ENCODE measurements around the gene OXER1. TPM values are rescaled to one million over a fixed set of nuclear protein-coding genes. Genes with fewer than 3 reads are reported as not detected.
A peak's percentile ranks its signal among the peaks of the same experiment; 100 is the strongest.

The OXER1 gene, protein sequence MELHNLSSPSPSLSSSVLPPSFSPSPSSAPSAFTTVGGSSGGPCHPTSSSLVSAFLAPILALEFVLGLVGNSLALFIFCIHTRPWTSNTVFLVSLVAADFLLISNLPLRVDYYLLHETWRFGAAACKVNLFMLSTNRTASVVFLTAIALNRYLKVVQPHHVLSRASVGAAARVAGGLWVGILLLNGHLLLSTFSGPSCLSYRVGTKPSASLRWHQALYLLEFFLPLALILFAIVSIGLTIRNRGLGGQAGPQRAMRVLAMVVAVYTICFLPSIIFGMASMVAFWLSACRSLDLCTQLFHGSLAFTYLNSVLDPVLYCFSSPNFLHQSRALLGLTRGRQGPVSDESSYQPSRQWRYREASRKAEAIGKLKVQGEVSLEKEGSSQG
- total RNA-seq = 0.19 and 0.43 TPM in 2 replicates

GRCh38 chr2:42764096-42764495 is at the start of gene OXER1:
OXER1 (minus strand) TSS chr2:42764135; CDS start chr2:42764062, 73 bp downstream.
- no peaks in the 10 kb centered on the region for H3K4me1 Mint-ChIP-seq
- intact Hi-C loops (cut with micrococcal nuclease) = no loop called here
- H3K27me3 Mint-ChIP-seq = no peaks in the 10 kb centered on the region
- no peak for DNase-seq
- no peaks in the 10 kb centered on the region for H3K9me3 Mint-ChIP-seq
- no peaks in the 10 kb centered on the region for H3K36me3 Mint-ChIP-seq (ENCODE audit: low read depth)
- H3K27ac Mint-ChIP-seq = peak within 1 kb of the TSS; percentile 36
- H3K4me3 Mint-ChIP-seq = no peak within 1 kb of the TSS

DNA sequence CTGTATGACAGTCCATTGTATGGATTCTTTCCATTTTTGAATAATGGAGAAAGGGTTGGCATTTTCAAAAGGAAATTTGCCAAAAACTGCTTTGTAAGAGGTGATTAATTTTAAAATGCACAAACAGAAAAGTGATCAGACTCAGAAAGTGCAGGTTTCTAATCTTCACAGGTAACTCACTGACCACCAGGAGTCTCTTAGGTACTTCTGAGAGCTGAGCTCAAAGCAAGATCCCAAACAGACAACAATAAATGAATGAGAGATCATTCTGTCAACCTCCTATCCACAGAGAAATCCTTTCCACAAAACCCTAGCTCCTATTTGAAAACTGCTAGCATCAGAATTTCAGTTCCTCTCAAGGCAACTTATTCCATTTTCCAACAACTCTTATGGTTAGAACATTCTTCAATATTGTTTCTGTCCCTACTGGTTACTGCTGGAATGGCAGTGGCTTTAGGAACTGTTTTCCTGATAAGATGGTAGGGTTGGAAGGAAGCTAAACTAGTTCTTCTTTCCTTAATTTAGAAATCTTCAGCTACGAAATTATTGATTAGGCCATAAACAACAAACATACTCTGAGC is 49.1 kb upstream of the OXER1 start:
- intact Hi-C loops (cut with micrococcal nuclease) = loop anchor here (5.0 to 10.0 kb wide), 3 partner anchors 319 to 1182 kb away; partner anchors contain the start of genes KCNG3 and LRPPRC
- DNase-seq = no peak
- Mint-ChIP-seq H3K4me3 (peak overlapping the region; percentile 38), H3K36me3 (ENCODE audit: low read depth) (no peaks in the 10 kb centered on the region), H3K9me3 (peaks cover 4% of the 10 kb centered on the region), H3K27me3 (peaks cover 18% of the 10 kb centered on the region), H3K4me1 (peaks cover 20% of the 10 kb centered on the region), H3K27ac (peak overlapping the region; percentile 5)

DNA sequence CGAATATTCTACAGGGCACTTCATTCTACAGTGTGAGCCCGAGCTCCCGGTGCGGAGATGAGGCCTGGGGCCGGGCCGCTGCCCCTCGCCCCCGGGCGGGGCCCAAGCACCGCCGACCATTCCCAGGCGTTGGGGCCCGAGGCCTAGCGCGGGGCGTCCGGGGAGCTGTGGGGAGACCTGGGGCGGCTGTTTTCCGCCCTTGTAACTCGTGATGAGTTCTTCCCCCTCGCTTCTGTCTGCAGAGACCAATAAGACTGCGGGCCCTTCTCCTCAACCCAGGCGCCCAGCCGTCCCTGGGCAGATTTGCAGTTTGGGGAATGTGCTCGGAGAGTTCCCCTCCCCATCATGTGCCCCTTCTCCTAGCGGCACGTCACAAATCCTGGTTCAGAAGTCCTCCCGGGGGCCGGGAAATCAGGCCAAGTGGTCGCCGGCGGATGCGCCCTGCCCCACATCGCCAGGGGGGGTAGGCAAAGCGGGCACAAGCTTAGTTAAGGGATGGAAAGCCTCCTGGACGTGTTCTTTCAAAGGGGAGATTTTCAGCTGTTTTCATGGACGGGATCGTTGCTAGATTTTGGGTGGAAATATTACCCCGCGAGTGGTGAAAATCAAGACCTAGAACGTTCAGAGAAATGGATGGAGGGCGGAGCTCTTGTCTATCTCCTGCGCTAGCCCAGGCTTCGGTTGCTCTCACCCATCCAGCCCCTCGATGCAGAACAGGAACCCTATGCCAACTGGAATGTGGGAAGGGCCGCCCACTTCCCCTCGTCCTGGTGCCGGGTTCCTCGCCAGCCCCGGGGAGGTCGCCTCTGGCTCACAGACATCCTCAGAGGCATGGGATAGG is 47.3 kb upstream of the OXER1 start:
- Mint-ChIP-seq H3K36me3 (ENCODE audit: low read depth) (no peaks in the 10 kb centered on the region), H3K4me1 (peaks cover 20% of the 10 kb centered on the region), H3K27me3 (peaks cover 16% of the 10 kb centered on the region), H3K4me3 (peak overlapping the region; percentile 97), H3K27ac (peak overlapping the region; percentile 100), H3K9me3 (no peaks in the 10 kb centered on the region)
- DNase-seq = peak; percentile 85
- intact Hi-C loops (cut with micrococcal nuclease) = loop anchor here (1.0 to 10.0 kb wide), 8 partner anchors 14 to 1184 kb away; partner anchors contain the start of genes COX7A2L, DYNC2LI1, KCNG3 and LRPPRC

DNA sequence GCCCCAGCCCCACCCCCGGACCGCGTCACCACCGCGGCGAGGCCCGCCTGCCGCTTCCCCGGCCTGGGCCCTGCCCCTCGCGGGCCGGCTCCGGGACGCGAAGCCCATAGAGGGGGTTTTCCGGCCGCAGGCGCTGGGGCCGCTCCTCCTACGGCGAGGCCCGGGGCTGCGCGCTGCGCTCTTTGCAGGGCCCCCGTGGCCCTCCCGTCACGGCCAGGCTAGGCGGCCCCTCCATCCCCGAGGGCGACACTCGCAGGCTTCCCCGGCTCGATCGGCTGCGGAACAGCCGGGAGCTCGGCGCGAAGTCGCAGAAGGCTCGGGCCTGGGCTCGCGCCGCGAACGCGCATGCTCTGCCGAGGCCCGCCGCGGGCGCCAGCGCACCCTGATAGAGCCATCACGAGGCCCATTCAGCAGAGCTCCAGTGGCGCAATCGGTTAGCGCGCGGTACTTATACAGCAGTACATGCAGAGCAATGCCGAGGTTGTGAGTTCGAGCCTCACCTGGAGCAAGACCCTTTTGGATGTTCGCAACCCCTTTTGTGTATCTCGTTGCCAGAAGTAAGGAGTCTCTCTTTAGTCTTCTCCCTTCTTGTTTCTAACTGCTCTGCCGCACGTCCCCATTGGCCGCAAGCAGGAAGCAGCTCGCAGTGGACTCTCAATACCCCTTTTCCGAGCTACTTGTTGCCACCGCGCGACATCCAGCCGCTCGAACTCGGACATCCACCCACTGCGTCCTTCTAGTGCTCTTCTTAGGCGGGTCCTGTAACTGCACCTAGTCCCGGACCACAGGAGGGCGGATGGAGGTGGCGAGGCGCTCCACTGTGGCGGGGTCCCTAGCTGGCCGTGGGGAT is 46.4 kb upstream of the OXER1 start:
- Mint-ChIP-seq H3K4me3 (peak overlapping the region; percentile 97), H3K27ac (peak overlapping the region; percentile 100), H3K36me3 (ENCODE audit: low read depth) (no peaks in the 10 kb centered on the region), H3K4me1 (peaks cover 20% of the 10 kb centered on the region), H3K9me3 (no peaks in the 10 kb centered on the region), H3K27me3 (peaks cover 15% of the 10 kb centered on the region)
- intact Hi-C loops (cut with micrococcal nuclease) = loop anchor here (1.0 to 10.0 kb wide), 8 partner anchors 14 to 1184 kb away; partner anchors contain the start of genes COX7A2L, DYNC2LI1, KCNG3 and LRPPRC
- peak; percentile 99 for DNase-seq

DNA sequence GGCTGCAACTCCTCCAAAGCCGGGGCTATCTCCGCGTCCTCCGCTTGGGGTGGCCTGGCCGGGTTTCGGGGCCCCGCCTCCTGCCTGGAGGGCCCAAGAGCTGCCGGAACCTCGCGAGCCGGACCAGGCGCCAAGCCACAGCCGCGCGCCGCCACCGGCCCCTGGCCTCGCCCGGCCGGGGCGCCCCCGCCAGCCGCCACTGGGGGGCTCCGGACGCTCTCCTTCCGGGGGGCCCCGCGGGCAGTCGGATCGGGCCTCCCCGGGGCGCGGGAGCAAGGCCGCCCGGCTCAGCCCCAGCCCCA is 45.8 kb upstream of the OXER1 start:
- peak overlapping the region; percentile 77 for H3K27ac Mint-ChIP-seq
- intact Hi-C loops (cut with micrococcal nuclease) = loop anchor here (1.0 to 10.0 kb wide), 8 partner anchors 13 to 1185 kb away; partner anchors contain the start of genes COX7A2L, DYNC2LI1, KCNG3 and LRPPRC
- peaks cover 20% of the 10 kb centered on the region for H3K4me1 Mint-ChIP-seq

DNA sequence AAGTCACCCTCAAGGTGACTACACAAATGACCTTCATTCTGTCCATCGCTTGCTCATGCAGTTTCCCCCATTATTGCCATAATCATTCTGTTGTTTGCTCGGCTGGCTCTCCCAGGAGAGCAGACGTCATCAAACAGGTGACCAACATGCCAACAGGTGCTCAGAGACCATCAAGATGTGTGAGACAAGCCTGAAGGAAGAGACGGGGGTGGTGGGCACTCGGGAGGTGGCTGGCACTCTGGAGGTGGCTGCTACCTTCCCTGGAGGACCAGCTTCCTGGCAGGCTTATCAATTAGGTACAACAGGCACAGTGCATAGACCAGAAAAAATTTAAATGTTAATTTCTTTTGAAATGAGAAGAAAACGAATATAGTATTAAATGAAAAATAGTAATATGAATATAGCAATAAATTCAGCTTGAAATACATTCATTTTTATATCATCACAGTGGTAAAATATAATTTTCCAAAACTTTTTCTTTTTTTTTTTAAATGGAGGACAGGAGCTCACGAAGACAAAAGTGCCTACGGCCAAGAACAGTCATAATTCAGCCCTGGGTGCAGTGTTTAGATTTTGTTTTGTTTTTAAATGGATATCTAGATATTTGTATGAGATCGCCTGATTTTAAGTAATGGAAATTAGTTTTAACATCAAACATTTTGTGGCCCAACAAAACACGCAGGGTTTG is 45.3 kb upstream of the OXER1 start:
- peaks cover 20% of the 10 kb centered on the region for H3K27me3 Mint-ChIP-seq
- peak overlapping the region; percentile 80 for H3K27ac Mint-ChIP-seq
- H3K4me3 Mint-ChIP-seq = peak overlapping the region; percentile 79
- H3K36me3 Mint-ChIP-seq (ENCODE audit: low read depth) = no peaks in the 10 kb centered on the region
- no peaks in the 10 kb centered on the region for H3K9me3 Mint-ChIP-seq
- peaks cover 20% of the 10 kb centered on the region for H3K4me1 Mint-ChIP-seq
- intact Hi-C loops (cut with micrococcal nuclease) = no loop called here
- no peak for DNase-seq

More for the DNA sequence above, 45.8 kb upstream of the OXER1 start:
- Mint-ChIP-seq H3K27me3 (peaks cover 18% of the 10 kb centered on the region), H3K9me3 (no peaks in the 10 kb centered on the region), H3K36me3 (ENCODE audit: low read depth) (no peaks in the 10 kb centered on the region), H3K4me3 (peak overlapping the region; percentile 74)
- DNase-seq = no peak

GRCh38 chr2:42808301-42808700 is 44.4 kb upstream of the OXER1 start:
- no peak for DNase-seq
- H3K9me3 Mint-ChIP-seq = no peaks in the 10 kb centered on the region
- H3K4me1 Mint-ChIP-seq = peaks cover 20% of the 10 kb centered on the region
- peaks cover 24% of the 10 kb centered on the region for H3K27me3 Mint-ChIP-seq
- H3K27ac Mint-ChIP-seq = peak overlapping the region; percentile 25
- intact Hi-C loops (cut with micrococcal nuclease) = no loop called here
- H3K36me3 Mint-ChIP-seq (ENCODE audit: low read depth) = no peaks in the 10 kb centered on the region
- peak overlapping the region; percentile 51 for H3K4me3 Mint-ChIP-seq

GRCh38 chr2:42806786-42807185 is 42.9 kb upstream of the OXER1 start:
- Mint-ChIP-seq H3K36me3 (ENCODE audit: low read depth) (no peaks in the 10 kb centered on the region), H3K9me3 (no peaks in the 10 kb centered on the region), H3K27me3 (peaks cover 32% of the 10 kb centered on the region), H3K4me3 (no peak overlapping the region), H3K4me1 (peaks cover 17% of the 10 kb centered on the region), H3K27ac (no peak overlapping the region)
- no peak for DNase-seq
- intact Hi-C loops (cut with micrococcal nuclease) = no loop called here

DNA sequence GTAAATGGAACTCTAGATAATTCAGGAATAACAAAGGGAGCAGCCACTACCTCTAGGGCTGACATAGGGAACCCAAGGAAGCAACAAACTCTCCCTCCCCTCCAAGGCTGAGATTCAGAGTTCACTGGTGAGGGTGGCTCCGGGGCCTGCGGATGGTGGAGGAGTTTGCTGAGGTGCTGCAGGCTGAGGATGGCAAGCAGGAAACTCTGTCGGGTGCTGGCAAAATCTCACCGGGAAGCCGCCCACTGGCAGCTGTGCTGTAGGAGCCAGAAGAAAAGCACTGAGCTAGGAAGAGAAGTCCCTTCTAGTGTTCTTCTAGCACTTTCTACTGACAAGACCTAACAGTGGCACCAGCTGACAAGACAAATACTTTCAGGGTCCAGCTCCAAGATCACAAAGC is 41.0 kb upstream of the OXER1 start:
- Mint-ChIP-seq H3K4me3 (no peak overlapping the region), H3K27me3 (peaks cover 34% of the 10 kb centered on the region), H3K27ac (no peak overlapping the region), H3K4me1 (peaks cover 11% of the 10 kb centered on the region), H3K9me3 (no peaks in the 10 kb centered on the region), H3K36me3 (ENCODE audit: low read depth) (no peaks in the 10 kb centered on the region)
- intact Hi-C loops (cut with micrococcal nuclease) = no loop called here
- DNase-seq = no peak

GRCh38 chr2:42804338-42804737 is 40.4 kb upstream of the OXER1 start:
- no peak overlapping the region for H3K4me3 Mint-ChIP-seq
- peaks cover 9% of the 10 kb centered on the region for H3K4me1 Mint-ChIP-seq
- H3K36me3 Mint-ChIP-seq (ENCODE audit: low read depth) = no peaks in the 10 kb centered on the region
- no peak overlapping the region for H3K27ac Mint-ChIP-seq
- H3K27me3 Mint-ChIP-seq = peaks cover 34% of the 10 kb centered on the region
- intact Hi-C loops (cut with micrococcal nuclease) = no loop called here
- no peaks in the 10 kb centered on the region for H3K9me3 Mint-ChIP-seq
- DNase-seq = no peak

- peaks cover 7% of the 10 kb centered on the region for H3K4me1 Mint-ChIP-seq
- H3K27me3 Mint-ChIP-seq = peaks cover 25% of the 10 kb centered on the region
- intact Hi-C loops (cut with micrococcal nuclease) = no loop called here
- H3K36me3 Mint-ChIP-seq (ENCODE audit: low read depth) = no peaks in the 10 kb centered on the region
- no peaks in the 10 kb centered on the region for H3K9me3 Mint-ChIP-seq
- H3K4me3 Mint-ChIP-seq = no peak overlapping the region
- no peak overlapping the region for H3K27ac Mint-ChIP-seq
- no peak for DNase-seq
These were observed 38.2 kb upstream of the OXER1 start for GRCh38 chr2:42802150-42802549.

DNA sequence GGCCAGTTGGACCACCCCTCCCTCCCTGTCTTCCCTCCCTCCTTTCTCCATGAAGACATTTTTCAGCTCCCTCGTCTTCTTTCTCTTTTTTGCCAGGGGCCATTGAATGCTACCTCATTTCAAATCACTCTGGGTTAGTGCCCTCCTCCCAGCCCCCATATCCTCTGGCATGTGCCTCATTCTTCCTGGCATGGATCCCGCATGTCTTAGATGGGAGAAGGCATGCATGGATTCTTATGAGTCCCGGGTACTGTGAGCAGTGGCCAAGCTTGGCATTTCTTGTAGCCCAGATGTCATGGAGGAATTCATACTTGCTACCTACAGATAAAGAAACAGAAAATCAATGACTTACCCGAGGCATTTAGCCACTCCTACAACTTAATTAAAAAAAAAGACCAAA is 37.4 kb upstream of the OXER1 start:
- H3K4me3 Mint-ChIP-seq = no peak overlapping the region
- no peak overlapping the region for H3K27ac Mint-ChIP-seq
- no peaks in the 10 kb centered on the region for H3K36me3 Mint-ChIP-seq (ENCODE audit: low read depth)
- no peaks in the 10 kb centered on the region for H3K9me3 Mint-ChIP-seq
- no peak for DNase-seq
- H3K27me3 Mint-ChIP-seq = peaks cover 23% of the 10 kb centered on the region
- H3K4me1 Mint-ChIP-seq = peaks cover 11% of the 10 kb centered on the region
- intact Hi-C loops (cut with micrococcal nuclease) = no loop called here
